Psoas muscle (tissue), 8 donors: ENCODE data around the gene C6orf52. TPM values are rescaled to one million over a fixed set of nuclear protein-coding genes. Genes with fewer than 3 reads are reported as not detected.

ENCODE experiments used
- ATAC-seq, 4 donors: fragments of 200-7000 bp; cut with Tn5 transposase; one replicate each; pipeline ENCODE4 v1.9.1; 2020; ENCODE audit warnings: moderate library complexity in 3 of 4, mild to moderate bottlenecking in 2 of 4
- DNase-seq, 2 donors: peaks; one replicate each; pipeline ENCODE4 v3.0.0-alpha.2; 2020
- H3K27ac ChIP-seq: fragments of 200-600 bp; one replicate; pipeline ENCODE4 v1.8.0; 2022
- H3K27me3 ChIP-seq, 3 donors: fragments of 200-600 bp in 1 of 3; one replicate each; pipeline versions ENCODE4 v1.6.1 to v1.8.0; 2013 to 2022; ENCODE audit warnings: low read length in 2 of 3, mild to moderate bottlenecking in 2 of 3, moderate library complexity in 1 of 3; ENCODE audit not compliant: insufficient read depth in 3 of 3
- H3K36me3 ChIP-seq, 2 donors: fragments of 200-600 bp in 1 of 2; one replicate each; pipeline versions ENCODE4 v1.6.1 to v1.8.0; 2013 to 2022; ENCODE audit warnings: low read depth in 1 of 2, mild to moderate bottlenecking in 1 of 2, moderate library complexity in 1 of 2; ENCODE audit not compliant: insufficient read depth in 1 of 2
- H3K4me1 ChIP-seq: fragments of 200-600 bp; one replicate; pipeline ENCODE4 v1.8.0; 2022
- H3K4me3 ChIP-seq: fragments of 200-600 bp; one replicate; pipeline ENCODE4 v1.8.0; 2022; ENCODE audit warnings: mild to moderate bottlenecking
- H3K9me3 ChIP-seq: fragments of 200-600 bp; one replicate; pipeline ENCODE4 v1.8.0; 2022
- CTCF ChIP-seq: fragments of 200-600 bp; IDR thresholded peaks from one replicate; pipeline ENCODE4 v1.8.0; 2022; ENCODE audit warnings: antibody characterized with exemption
- WGBS, 3 donors: extraction: QIAGEN DNeasy Blood & Tissue Kit; methylation state at CpG; one replicate each; pipeline versions ENCODE4 v1.1.6 to v1.1.7; 2013; 5-methylcytosine and 5-hydroxymethylcytosine counted together
- intact Hi-C, 2 donors: fragments of 100-400 bp; cut with DNase I; formaldehyde crosslinking; loops; one replicate each; pipeline versions ENCODE4 v1.11.0 to v1.14.2; 2022
- polyA plus RNA-seq, 3 donors: library from polyadenylated mRNA; stranded (reverse); fragments of 200-250 nt; gene quantifications; one replicate each; pipeline ENCODE4 v1.2.3, GENCODE V29; 2013
- total RNA-seq, 4 donors: library from RNA; stranded (reverse); fragmentation: NEBNext Ultra II Directional in 2 of 4; extraction: Animal tissue kit (Norgen Biotek cat#: 25700) in 2 of 4; gene quantifications; one replicate each; pipeline versions ENCODE4 v1.2.1 to v1.2.4, GENCODE V29; 2021 to 2023
- donor health status: healthy with polysubstance abuse.
- donor health status: DM: no; HTN: no; CAD: no; lungs with moderate emphysema.
- donor health status: Bipolar disorder and iron deficiency.
- donor health status: healthy.
- donor health status: DM: yes; HTN: yes; CAD: no.
- donor health status: DM: no; HTN: no; CAD: no.
- donor health status: DM: no; HTN: no; CAD: no.
- donor health status: DM: yes; HTN: yes; CAD: no.

Gene C6orf52
- total and polyA plus RNA-seq, 7 donors, result 0.33 to 1.5 (median 0.61) TPM

GRCh38 chr6:10621847-10622246 is 72.6 kb downstream of the C6orf52 start:
- Histone ChIP-seq H3K27me3 (no peaks in the 10 kb centered on the region), H3K27ac (no peak overlapping the region), H3K4me1 (no peaks in the 10 kb centered on the region), H3K4me3 (no peak overlapping the region), H3K9me3 (no peaks in the 10 kb centered on the region), H3K36me3 (no peaks in the 10 kb centered on the region)
- ATAC-seq, result no peak
- no peak for TF ChIP-seq CTCF
- intact Hi-C loops, result loop anchor here in 1 of 2 donors (10.0 kb wide), 1 partner anchor 117 kb away; no protein-coding TSS in a partner anchor
- DNase-seq, result no peak
- WGBS, 3 donors, result 80 to 87% (median 85%) methylated on average over 4 of the region's 4 CpGs

Other genes with a start within 250 kb of the C6orf52 start
- gene GCNT2, start 173.3 kb downstream of the C6orf52 start, total RNA-seq, result 10 to 100 TPM; 10.1 to 23.1 (median 12.8) TPM
- gene GCNT2, start 173.3 kb downstream of the C6orf52 start, polyA plus RNA-seq, result 1 to 10 TPM in 2 of 3 donors, under 1 TPM in 1; 0.27 to 4.5 (median 1.1) TPM
- gene PAK1IP1, start 356 bp upstream of the C6orf52 start, total RNA-seq, result 10 to 100 TPM in 3 of 4 donors, 1 to 10 TPM in 1; 9.5 to 22.6 (median 18.3) TPM
- 10 to 100 TPM; 22.0 to 44.1 (median 25.2) TPM for gene PAK1IP1, start 356 bp upstream of the C6orf52 start, polyA plus RNA-seq
- 10 to 100 TPM; 74.3 to 90.7 (median 86.7) TPM for gene TMEM14C, start 28.5 kb upstream of the C6orf52 start, total RNA-seq
- gene TMEM14C, start 28.5 kb upstream of the C6orf52 start, polyA plus RNA-seq, result 100 to 1,000 TPM in 2 of 3 donors, 10 to 100 TPM in 1; 64.4 to 161 (median 104) TPM
- gene TMEM14B, start 53.2 kb upstream of the C6orf52 start, total RNA-seq, result 10 to 100 TPM; 78.2 to 89.1 (median 81.8) TPM
- gene TMEM14B, start 53.2 kb upstream of the C6orf52 start, polyA plus RNA-seq, result 100 to 1,000 TPM in 1 of 3 donors, 10 to 100 TPM in 2; 66.1 to 118 (median 85.5) TPM
- under 1 TPM in 1 of 4 donors, not detected in 3; 0.09 TPM for gene MAK, start 143.9 kb upstream of the C6orf52 start, total RNA-seq
- under 1 TPM in 2 of 3 donors, not detected in 1; 0.01 to 0.03 TPM for gene MAK, start 143.9 kb upstream of the C6orf52 start, polyA plus RNA-seq
- not detected for gene GCM2, start 187.4 kb upstream of the C6orf52 start, total RNA-seq
- gene GCM2, start 187.4 kb upstream of the C6orf52 start, polyA plus RNA-seq, result not detected
- gene SYCP2L, start 192.4 kb upstream of the C6orf52 start, total RNA-seq, result under 1 TPM in 3 of 4 donors, not detected in 1; 0.08 to 0.99 (median 0.60) TPM
- gene SYCP2L, start 192.4 kb upstream of the C6orf52 start, polyA plus RNA-seq, result under 1 TPM; 0.12 to 0.25 (median 0.13) TPM